GM10847 (cell line): Measurements from ENCODE around the gene TPD52L2.

Source experiments
- POLR2A ChIP-seq: IDR thresholded peaks from 2 replicates; pipeline ENCODE4 v1.6.1; 2011; ENCODE audit not compliant: insufficient read length; ENCODE audit errors: extremely low read depth

The TPD52L2 gene

DNA sequence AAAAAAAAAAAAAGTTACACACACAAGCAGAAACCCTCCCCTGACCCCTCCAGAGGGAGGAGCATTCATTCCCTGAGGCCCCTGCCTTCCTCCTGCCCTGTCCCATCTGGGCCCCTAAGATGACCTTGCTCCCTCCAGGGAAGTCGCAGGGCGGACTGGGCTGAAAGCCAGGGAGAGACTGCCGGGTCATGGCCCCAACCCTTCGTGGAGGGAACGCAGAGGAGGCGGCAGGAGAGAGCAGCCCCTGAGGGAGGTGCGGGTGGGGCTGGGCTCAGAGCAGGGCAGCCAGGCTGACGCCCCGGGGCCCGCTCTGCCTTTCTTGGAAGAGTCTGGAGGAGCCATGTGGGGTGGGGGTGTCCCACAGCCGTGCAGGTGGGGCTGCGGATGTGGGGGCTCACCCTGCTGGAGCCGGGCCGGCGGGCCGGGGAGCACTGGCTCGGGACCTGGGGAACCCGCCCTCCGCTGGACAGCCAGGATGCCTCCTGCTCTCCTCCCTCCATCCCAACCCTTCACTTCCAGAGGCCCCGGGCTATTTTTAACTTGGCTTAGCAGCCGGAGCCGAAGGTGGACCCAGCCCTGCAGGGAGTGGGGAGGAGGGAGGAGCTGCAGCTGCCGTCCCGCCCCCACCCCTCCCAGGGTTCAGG lies 18.8 kb upstream of the TPD52L2 start:
- no peak for TF ChIP-seq POLR2A

DNA sequence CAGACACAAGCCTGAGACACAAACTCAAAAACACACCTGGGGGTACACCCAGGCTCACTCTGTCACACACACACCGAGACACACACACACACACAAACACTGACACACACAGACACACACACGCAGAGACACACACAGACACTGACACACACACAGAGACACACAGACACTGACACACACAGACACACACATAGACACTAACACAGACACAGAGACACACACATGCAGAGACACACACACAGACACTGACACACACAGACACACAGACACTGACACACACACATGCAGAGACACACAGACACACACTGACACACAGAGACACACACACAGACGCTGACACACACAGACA lies 18.2 kb upstream of the TPD52L2 start:
- TF ChIP-seq POLR2A, result no peak

DNA sequence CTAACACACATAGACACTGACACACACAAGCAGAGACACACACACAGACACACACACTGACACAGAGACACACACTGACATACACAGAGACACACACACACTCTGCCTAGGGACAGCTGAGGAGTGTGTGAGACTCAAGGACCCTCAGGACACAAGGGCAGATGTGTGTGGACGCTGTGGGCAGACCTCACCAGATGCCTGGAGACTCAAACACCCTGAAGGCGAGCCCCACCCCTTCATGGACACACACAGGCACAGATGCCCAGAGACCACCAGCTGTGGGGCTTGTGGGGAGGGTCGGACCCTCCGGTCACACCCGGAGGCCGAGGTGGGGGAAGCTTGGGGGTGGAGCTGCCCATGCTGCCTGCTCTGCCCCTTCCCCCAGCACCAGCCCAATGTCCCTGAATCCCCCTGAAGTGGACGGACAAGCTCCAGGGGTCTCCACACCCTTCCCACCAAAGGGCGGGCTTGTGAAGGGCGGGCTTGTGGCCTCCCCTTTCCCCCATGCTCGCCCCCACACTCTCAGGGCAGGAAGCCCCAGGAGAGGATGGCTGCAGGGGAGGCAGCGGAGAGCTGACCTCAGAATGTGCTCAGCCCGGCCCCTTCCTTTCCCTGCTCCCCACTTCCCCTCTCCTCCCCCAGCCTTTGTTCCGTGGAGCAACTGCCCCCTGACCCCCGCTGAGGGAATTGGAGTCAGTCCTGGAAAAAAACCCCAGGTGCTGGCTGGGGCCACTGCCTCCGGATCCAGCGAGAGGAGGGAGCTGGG lies 17.6 kb upstream of the TPD52L2 start:
- no peak for TF ChIP-seq POLR2A

DNA sequence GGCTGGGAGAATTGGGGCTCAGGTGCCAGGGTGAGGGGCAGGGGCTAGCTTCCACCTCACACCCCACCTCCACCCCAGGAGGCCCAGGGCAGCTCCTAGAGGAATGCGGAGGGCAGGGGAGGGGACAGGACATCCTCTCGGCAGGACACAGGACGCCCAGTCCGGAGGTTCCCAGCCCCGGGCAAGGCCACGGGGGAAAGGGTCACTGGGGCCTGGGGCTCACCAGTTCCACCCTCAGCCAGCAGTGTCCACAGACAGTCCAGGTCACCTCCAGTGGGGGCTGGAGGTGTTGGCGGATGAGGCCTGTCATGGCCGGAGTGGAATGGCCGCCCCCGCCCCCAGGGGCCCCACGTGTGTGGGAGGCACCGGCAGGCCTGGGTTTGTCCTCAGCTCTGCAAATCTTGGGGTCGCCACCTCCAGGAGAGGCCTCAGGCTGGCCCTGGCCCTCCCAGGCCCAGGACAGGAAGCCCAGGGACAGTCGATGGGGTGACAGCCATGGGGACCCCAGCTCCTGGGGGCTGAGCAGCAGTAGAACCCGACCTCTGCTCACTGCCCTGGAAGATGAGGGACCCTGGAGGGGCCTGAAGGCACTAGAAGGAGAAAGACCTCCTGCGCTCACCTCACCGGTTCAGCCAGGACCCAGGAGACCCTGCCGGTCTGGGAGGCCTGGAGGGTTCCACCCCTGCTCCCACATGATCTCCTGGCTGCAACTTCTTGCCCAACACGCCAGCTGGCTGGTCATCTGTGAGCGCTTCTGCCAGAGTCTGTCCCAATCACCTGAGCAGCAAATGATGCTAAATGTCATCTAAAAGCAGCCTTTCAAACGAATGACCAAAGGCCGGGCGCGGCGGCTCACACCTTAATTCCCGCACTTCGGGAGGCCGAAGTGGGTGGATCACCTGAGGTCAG lies 16.8 kb upstream of the TPD52L2 start:
- TF ChIP-seq POLR2A, result no peak

DNA sequence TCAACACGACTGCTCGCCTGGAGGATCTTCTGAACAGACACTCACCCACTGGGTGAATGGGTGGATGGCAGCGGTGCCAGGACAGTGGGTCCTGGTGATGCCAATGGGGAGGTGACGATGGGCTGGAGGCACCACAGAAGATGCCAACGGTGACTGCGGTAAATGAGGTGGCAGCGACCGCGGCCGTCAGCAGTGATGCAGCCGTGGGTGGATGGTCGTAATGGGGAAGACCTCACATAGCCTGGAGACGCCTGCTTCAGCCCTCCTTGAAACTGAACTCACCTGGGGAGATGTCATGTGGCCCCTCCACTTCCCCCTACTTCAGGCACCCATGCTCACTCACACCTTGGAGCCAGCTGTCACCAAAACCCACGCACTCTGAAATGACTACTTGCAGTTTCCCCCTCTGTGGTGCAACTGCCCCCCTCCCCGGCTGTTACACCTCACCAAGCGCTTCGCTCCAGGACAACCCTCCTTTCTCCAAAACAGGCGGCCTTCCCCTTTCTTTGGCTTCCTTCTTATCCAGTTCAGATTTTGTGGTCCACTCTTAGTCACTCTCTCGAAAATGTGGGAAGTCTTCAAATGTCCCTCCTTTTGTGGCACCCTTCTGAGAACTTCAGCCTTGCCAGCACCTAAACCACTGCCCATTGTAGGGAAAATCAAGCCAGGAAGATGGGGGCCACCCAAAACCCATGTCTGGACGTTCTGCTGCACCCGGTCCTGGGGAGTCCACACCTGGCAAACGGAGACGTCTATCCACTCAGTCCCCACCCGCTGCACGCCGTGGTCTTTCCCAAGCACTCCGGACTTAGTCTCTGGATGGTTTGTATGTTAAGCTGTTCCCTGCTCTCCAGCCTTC lies 14.2 kb upstream of the TPD52L2 start:
- no peak for TF ChIP-seq POLR2A

DNA sequence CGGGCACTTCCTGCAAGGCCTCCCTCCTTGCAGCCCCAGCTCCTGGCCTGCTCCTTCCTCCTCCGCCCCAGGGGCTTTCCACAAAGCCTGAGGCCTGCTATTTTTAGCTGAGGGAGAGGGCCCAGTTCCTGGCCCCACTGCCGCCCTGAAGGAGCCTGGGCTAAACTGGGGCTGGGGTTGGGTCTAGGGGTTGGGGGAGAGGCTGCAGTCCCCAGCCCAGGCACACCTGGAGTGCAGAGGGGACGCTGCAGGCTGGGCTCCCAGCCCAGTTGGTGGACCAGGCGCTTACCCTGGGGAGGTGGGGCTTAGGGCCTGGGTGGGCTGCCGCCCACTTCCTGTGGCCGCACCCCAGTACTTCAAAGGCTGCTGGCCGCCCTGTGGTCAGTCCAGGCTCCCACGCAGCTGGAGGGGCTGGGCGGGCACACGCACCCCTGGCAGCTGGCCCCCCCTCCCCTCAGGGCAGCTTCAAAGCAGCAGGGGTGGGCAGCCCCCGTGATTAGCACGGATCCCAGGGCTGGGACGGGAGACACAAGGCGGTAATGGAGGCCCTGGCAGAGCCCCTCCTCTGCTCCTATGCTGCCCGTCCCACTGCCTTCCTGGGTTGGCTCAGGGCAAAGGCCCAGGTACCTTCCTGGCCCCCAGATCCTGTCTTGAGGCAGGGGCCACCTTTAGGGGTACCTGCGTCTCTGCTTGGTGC lies 10.9 kb upstream of the TPD52L2 start:
- TF ChIP-seq POLR2A, result no peak

DNA sequence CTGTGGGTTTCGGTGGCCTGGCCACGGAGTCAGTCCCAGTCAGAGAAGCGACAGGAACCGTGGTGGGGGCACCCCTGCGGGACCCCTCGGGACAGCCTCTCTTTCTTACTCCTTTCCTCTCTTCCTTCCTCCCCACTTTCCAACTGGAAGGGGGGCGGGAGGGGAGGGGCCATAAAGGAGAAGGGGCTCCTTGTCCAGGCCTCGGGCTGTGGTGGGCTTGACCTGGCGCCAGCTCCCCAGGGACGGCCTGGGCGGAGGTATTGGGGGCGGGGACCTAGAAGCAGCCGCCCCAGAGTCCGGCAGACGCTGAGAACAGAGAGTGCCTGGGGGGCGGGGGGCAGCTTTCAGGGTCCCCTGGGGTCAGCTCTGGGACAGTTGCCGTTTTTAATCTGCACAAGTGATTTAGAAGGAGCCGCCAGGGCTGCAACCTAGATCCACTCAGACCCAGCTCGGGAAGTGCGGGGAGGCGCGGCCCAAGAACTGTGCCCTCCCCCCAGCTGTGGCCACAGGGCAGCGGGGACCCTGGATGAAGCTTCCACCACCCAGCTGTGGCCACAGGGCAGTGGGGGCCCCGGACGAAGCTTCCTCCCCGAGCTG lies 10.2 kb upstream of the TPD52L2 start:
- TF ChIP-seq POLR2A, result no peak

DNA sequence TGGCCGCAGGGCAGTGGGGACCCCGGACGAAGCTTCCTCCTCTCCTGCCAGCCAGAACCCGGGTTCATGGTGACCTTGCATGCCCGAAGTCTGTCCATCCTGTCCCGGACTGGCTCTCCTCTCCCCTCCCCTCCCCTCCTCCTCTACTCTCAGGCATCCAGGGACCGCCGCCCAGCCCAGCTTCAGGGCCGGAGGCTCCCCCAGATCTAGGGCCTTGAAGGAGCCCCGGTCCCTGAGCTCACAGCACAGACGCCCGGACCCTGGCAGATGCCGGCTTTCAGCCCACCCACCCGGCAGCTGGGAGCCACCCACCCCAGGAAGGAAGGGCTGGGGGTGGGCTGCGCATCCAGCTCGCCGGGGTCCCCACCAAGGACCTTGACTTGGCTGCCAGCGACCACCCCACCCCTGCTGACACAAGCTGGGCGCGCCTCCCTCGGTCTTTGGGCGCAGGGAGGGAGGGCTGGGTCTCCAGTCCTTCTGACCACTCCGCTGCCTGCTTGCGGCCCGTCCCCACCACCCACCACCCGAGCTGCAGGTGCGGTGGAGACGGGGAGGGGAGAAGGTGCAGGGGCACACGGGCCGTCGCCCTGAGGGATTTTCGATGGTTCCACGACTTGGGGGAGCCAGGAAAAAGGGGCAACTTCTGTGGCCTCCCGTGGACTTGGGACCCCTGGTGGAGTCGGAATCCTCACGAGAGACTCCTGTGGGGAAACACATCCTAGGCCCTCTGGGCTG lies 9.5 kb upstream of the TPD52L2 start:
- TF ChIP-seq POLR2A, result no peak

DNA sequence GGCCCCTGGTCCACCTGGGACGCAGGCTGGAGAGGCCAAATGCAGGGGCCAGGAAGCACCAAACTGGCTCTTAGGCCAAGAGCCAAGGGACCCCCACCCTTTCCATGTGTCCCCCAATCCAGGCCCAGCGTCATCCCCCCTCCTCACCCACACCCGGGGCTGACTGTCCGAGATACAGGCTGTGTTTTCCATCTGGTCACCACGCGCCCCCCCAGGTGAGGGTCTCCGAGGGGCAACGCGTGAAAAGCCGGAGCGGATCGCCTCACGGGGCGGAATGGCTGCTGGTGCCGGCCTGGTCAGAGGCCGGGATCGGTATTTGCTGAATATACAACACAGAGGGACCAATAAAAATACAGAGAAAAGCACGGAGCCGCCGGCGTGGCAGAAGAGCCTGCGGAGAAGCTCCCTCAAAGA lies 9.0 kb upstream of the TPD52L2 start:
- no peak for TF ChIP-seq POLR2A

DNA sequence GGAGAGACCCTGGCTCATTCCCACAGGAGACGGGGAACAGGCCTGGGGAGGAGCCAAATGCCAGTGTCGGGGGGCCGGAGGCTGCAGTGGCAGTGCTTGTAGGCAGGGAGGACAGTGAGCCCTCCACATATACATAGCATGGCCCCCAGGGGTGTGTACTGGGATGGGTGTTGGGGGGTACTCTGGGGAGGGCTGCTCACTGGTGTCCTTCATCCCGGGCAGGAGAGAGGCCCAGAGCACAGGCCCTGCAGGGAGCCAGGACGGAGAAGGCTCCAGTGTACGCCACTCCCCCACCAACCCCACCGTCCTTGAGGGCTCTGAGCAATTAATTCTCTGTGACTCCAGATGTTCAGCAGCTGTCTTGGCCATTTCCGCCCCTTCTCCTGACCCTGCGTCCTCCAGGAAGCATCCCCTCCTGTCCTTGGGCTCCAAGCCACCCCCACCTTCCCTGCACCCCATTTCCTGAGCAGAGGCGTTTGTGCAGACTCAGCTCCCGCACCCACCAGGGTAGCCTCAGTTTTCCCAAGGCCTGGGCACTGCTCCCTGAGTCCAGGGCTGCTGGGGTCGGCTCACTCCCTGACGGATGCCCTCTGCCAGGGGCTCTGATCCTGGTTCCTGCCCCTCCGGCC lies 7.2 kb upstream of the TPD52L2 start:
- TF ChIP-seq POLR2A, result no peak

DNA sequence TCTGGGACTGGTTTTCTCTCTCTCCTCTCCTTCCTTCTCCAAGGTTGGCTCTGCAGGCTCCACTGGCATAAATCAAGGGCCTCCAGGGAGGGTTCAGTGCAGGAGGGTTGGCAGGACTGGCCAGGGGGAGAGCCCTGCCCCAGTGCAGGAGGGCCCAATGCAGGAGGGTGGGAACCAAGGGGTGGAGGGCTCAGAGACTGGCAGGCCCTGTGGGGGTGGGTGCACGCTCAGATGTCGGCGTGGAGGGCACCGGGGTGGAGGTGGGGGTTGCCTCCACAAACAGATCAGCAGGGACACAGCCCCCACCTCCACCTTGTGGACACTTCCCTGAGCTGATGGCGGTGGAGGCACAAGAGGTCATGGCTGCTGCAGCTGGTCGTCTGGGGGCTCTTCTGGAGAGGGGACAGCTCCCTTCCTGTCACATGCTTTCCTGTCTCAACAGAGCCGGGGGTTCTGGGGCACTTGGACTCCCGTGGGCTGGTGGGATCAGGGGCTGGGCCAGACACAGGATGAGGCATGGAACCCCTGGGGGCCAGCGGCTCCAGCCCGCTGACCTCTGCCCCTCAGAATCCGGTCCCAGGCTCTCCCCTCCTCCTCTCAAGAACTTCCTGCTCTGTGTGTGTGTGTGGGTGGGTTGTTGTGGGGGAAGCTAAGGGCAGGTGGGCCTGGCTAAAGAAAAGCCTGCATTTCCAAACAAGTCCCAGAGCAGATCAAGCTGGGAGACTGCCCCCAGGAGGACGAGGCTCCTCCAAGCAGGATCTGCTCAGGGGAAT lies 6.5 kb upstream of the TPD52L2 start:
- no peak for TF ChIP-seq POLR2A

DNA sequence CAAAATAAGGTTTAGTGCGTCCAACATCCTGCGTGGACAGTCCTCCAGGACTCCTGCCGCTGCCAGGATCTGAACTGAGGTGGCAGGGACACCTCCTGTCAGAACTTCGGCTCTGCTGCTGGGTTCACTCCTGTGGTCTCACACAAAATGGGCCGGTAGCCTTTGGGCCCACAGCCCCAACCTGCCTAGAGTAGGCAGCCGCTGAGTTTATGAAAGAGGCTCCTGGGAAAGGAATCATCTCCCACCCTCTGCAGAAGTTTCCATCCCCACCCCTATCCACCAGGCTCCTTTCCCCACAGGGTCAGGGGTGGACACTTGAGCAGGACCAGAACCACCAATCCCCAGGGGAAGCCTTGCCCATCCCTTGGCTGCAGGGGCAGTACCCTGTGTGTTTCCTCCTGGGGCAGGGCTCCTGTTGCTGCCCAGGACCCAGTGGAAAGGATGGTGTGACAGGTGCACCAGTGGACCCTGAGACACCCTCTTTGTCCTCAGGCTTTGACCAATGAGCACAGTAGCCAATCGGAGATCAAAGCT lies 5.8 kb upstream of the TPD52L2 start:
- TF ChIP-seq POLR2A, result no peak
